Measurements from ENCODE around the gene RALBP1.

The RALBP1 gene

GRCh38 chr18:9513971-9514512 lies 38.7 kb downstream of the RALBP1 start:
- DNase-seq, result no peak

DNA sequence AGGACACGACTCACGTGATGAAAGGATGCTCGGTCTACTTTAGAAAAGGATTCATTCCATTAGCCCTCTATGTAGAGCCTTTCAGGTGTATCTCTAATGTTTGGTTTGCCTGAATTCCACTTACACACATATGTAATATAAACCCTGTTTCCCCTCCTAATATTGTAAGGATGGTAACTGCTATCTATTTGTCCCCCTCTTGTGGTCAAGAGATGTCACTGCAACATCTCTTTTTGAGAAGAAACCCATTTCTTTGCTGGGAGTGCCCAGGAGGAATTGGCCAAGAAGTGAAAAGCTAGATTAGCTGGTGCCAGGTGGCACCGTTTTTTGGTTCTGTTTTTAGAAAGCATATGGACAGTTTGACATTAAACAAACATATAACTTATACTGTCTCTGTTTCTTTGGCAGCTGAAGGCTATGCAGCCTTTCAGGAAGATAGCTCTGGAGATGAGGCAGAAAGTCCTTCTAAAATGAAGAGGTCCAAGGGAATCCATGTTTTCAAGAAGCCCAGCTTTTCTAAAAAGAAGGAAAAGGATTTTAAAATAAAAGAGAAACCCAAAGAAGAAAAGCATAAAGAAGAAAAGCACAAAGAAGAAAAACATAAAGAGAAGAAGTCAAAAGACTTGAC lies 41.2 kb downstream of the RALBP1 start:
- DNase-seq, result no peak

GRCh38 chr18:9517869-9518268 lies 42.6 kb downstream of the RALBP1 start:
- no peak for DNase-seq

GRCh38 chr18:9519399-9519798 lies 44.1 kb downstream of the RALBP1 start:
- no peak for DNase-seq

- DNase-seq, result no peak
Measured at GRCh38 chr18:9520666-9521065, 45.4 kb downstream of the RALBP1 start.

- DNase-seq, result no peak
Measured at GRCh38 chr18:9521770-9522169, 46.5 kb downstream of the RALBP1 start.

- DNase-seq, result no peak
Measured at GRCh38 chr18:9522952-9523351, 47.6 kb downstream of the RALBP1 start.

GRCh38 chr18:9526458-9526857 lies 51.1 kb downstream of the RALBP1 start:
- no peak for DNase-seq

DNA sequence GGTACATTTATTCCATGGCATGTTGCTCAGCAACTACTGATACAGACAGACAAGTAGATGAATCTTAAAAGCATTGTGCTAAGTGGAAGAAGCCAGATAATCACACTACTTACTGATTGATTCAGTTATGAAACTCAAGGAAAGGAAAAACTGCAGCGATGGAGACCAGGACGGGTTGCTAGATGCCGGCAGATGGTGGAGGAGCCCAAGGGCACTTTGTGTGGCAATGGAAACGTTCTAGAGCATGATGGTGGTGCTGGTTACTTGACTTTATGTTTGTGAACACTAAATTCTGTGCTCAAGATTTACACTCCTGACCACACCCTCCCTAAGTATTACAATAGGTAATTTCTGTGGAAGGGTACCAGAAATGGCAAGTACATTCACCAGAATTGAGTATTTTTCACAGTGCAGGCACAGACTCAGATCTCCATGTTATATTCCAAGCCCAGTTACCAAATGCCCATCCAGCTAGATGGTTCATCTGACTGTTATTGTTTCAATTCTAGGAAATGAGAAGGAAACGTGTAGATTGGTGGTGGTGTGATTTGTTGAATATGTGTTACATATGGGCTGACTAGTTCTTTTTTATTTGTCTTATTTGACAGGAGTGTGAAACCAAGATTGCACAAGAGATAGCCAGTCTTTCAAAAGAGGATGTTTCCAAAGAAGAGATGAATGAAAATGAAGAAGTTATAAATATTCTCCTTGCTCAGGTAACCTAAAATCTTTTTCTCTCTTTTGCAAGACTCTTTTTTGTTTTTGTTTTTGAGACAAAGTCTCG lies 55.1 kb downstream of the RALBP1 start:
- no peak for DNase-seq

- no peak for DNase-seq
Measured at GRCh38 chr18:9531791-9532410, 56.6 kb downstream of the RALBP1 start.

DNA sequence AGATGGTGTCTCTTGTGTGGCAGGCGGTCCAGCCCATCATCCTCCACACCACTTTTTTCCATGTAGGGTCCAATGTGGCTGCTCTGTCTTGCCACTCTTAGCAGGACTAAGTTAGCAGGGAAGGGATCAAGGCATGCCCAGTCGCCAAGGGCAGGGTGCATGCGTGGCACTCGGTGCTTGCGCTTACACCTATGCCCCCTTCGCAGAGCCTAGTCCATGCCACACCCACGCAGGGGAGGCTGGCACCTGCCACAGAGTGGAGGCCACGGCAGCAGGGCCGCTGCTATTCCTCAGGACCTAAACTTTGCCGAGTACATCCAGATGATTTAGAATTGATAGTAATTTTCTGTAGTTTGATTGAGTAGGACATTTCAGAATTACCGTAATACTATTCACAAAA lies 59.5 kb downstream of the RALBP1 start:
- DNase-seq, result no peak

DNA sequence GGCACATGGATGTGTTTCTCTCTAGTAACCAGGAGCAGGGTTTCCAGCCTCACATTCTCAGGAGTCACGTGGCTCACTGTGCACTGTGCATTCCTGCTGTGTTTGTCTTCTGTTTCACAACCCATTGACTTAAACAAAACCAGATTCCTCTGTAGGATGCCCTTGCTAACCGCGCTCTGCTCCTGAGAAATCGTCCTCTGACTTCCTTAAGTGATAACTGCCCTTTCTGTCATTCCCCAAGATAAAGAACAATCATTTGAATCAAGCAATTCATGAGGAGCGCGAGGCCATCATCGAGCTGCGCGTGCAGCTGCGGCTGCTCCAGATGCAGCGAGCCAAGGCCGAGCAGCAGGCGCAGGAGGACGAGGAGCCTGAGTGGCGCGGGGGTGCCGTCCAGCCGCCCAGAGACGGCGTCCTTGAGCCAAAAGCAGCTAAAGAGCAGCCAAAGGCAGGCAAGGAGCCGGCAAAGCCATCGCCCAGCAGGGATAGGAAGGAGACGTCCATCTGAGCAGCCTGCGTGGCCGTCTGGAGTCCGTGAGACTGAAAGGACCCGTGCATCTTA lies 60.2 kb downstream of the RALBP1 start:
- DNase-seq, result no peak

GRCh38 chr18:9536354-9537152 lies 61.2 kb downstream of the RALBP1 start:
- DNase-seq, result no peak

- no peak for DNase-seq
Measured at GRCh38 chr18:9537677-9538076, 62.4 kb downstream of the RALBP1 start.

GRCh38 chr18:9539283-9539682 lies 64.0 kb downstream of the RALBP1 start:
- DNase-seq, result no peak

DNA sequence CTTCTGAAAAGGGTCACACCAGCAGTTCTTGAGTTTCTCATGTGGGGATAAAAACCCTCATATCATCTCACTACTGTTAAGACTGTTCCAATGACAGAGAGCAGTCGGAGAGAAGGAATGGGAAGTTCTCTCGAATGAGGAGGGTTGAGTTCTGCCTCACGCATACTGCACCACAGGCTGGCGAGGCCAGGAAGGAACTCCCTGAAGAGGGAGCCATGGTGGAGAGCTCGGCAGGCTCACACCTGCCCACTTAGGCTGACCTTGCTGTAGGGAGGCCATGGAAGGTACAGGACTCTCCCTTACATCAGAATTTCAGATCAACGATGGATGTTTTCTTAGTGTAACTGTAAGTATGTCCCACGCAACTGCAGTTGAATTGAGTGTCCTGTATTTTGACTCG lies 64.6 kb downstream of the RALBP1 start:
- DNase-seq, result no peak

DNA sequence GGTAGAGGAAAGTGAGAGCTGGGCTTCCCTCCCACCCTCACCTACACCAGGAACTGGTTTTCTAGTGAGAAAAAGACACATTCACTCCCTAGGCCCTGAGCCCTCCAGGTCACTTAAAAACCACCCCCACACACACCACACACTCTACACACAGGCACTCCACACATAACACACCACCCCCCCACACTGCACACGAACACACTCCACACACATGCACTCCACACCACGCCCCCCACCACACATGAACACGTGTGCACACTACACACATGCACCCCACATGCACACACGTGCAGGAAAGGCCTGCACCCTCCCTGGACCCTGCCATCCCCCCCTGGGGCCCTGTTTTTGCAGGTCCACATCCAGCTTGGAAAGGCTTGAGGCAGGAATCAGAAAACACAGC lies 67.6 kb downstream of the RALBP1 start:
- DNase-seq, result no peak

DNA sequence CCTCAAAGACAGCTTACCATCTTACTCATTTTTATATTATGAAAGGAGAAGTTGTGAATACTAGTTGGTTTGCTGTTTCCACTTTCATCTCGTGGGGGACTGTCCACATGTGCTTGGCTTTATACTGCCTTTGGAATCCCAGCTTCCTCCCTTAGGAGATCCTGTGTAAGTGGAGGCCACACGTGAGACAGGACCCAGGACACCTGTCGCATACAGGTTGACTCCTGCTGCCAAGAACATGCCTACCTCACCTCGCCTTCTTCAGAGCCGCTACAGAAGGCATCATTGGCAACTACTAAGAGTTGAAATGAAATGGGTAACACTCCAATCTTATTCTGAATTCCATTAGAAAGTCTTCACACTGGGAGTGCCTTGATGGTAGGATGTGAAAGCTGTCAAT lies 69.7 kb downstream of the RALBP1 start:
- DNase-seq, result no peak

GRCh38 chr18:9546468-9546867 lies 71.2 kb downstream of the RALBP1 start:
- DNase-seq, result no peak

DNA sequence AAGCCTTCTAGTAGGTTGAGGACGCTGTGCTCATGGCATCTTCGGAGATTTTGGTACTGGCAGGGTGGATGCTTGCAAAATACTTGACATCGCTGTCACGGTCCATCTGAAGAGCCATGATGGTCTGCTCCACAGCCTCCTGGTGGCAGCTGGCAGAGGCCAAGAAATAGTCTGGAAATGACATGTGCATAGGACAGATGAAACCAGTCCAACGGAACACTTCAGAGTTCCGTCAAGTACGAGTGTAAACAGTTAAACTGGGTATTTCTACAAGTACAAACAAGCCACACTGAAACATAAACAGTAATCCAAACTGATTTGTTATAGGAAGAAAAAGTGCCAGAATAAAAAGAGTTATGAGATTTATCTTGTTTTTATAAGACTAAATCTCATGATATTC lies 72.5 kb downstream of the RALBP1 start:
- peak; percentile 88 for DNase-seq

DNA sequence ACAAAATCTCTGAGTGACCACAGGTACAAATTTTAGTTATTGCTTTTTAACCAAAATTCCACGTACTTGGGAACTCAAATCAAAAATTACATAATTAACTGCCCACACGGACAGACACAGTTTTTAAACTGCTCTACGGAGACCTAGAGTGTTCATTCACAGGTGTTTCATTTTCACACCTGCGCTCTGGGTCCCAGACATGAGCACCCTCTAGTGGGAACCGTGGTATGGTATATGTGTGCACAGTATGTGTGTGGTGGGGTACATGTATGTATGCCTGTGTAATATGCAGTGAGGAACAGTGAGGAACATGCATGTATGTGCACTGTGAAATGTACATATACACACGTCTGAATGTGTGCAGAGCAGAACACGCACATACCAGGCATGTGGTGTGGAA lies 74.1 kb downstream of the RALBP1 start:
- no peak for DNase-seq

DNA sequence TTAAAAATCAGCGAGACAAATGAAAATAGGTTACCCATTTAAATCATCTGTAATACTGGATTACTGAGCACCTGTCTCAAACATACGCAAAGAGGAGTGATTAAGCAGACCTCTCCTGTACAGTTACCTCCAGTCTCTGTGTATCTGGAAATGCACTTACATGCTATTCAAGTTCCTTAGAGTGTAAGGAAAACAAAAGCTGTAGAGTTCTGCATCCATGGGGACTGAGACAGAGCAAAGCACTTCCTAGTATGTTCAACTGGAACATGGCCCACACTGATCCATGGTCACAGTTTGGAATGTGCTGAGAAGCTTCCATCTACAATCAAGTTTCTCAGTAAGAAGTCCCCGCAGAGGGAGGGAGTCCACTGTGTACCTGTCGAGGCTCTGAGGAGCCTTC lies 75.1 kb downstream of the RALBP1 start:
- DNase-seq, result no peak

DNA sequence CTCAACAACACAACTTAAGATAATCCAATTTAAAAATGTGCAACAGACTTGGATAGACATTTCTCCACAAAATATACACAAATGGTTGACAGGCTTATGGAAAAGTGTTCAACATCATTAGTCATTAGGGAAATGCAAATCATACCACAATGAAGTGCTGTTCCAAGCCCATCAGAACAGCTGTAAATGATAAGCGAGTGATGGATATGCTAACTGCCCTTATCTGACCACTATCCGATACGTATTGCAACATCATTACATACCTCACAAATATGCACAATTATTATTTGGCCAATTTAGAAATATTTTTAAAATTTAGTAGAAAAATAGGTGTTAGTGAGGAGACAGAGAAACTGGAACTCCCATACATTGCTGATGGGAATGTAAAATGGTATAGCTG lies 76.9 kb downstream of the RALBP1 start:
- no peak for DNase-seq
